PC-9 (cell line): Measurements from ENCODE around the gene LILRB3. TPM values are rescaled to one million over a fixed set of nuclear protein-coding genes. Genes with fewer than 3 reads are reported as not detected.

Experiments
- BruUV-seq: library from RNA; stranded (reverse); fragments of 400-500 nt; replicated peaks from 2 replicates; lab custom pipeline; 2021; lab: Mats Ljungman, UMichigan
- CTCF ChIA-PET: fragments of 300-600 bp; sonication (Branson Sonifier 250); formaldehyde crosslinking; loops from one replicate; lab custom pipeline; 2022; ENCODE audit warnings: antibody characterized with exemption; lab: Charles Lee
- POLR2A ChIA-PET: fragments of 300-600 bp; sonication (Branson Sonifier 250); formaldehyde crosslinking; loops from one replicate; lab custom pipeline; 2022; ENCODE audit warnings: antibody characterized with exemption; ENCODE audit not compliant: unreplicated experiment; lab: Charles Lee
- DNase-seq, 2 experiments: peaks; one replicate each; pipeline versions ENCODE4 v3.0.0 to v3.0.0-alpha.2; 2015 to 2022; ENCODE audit warnings: mixed read lengths in 1 of 2
- H2AFZ ChIP-seq: fragments of 200-600 bp; sonication (generic); 2 replicates; pipeline ENCODE4 v1.8.1; 2017; ENCODE audit warnings: antibody characterized with exemption
- H3F3A ChIP-seq: fragments of 200-600 bp; sonication (generic); 2 replicates; pipeline ENCODE4 v1.8.1; 2017; ENCODE audit warnings: antibody characterized with exemption, mild to moderate bottlenecking, low read depth; ENCODE audit not compliant: insufficient read depth
- H3K27ac ChIP-seq: fragments of 200-600 bp; sonication (generic); 2 replicates; pipeline ENCODE4 v1.6.1; 2016; ENCODE audit warnings: mixed run types
- H3K27me3 ChIP-seq: fragments of 200-600 bp; sonication (generic); 2 replicates; pipeline ENCODE4 v1.6.1; 2016; ENCODE audit warnings: low read depth, mixed run types; ENCODE audit not compliant: insufficient read depth
- H3K36me3 ChIP-seq: fragments of 200-600 bp; sonication (generic); 2 replicates; pipeline ENCODE4 v1.6.1; 2016; ENCODE audit warnings: low read depth, mixed run types
- H3K4me1 ChIP-seq: fragments of 200-600 bp; sonication (generic); replicated peaks from 2 replicates; pipeline ENCODE4 v1.6.1; 2016; ENCODE audit warnings: mixed run types; ENCODE audit not compliant: insufficient read depth
- H3K4me2 ChIP-seq: fragments of 200-600 bp; sonication (generic); 2 replicates; pipeline ENCODE4 v1.6.1; 2017; ENCODE audit warnings: mixed run types
- H3K4me3 ChIP-seq: fragments of 200-600 bp; sonication (generic); 2 replicates; pipeline ENCODE4 v1.6.1; 2016; ENCODE audit warnings: mixed run types
- H3K79me2 ChIP-seq: fragments of 200-600 bp; sonication (generic); 2 replicates; pipeline ENCODE4 v1.6.1; 2017; ENCODE audit warnings: low read depth, mixed run types
- H3K9me2 ChIP-seq: fragments of 200-600 bp; sonication (generic); 2 replicates; pipeline ENCODE4 v1.8.1; 2017; ENCODE audit warnings: mild to moderate bottlenecking; ENCODE audit not compliant: insufficient read depth
- H3K9me3 ChIP-seq: fragments of 200-600 bp; sonication (generic); 2 replicates; pipeline ENCODE4 v1.8.1; 2016; ENCODE audit warnings: low read depth; ENCODE audit not compliant: insufficient read depth
- H4K20me1 ChIP-seq: fragments of 200-600 bp; sonication (generic); 2 replicates; pipeline ENCODE4 v1.8.1; 2017; ENCODE audit not compliant: insufficient read depth
- EZH2 ChIP-seq: fragments of 200-600 bp; sonication (generic); IDR thresholded peaks from 2 replicates; pipeline ENCODE4 v1.8.0; 2017; ENCODE audit warnings: antibody characterized with exemption, low read depth
- intact Hi-C: fragments of 100-400 bp; cut with micrococcal nuclease; formaldehyde crosslinking; loops from one replicate; pipeline ENCODE4 v1.10.0; 2022; ENCODE audit not compliant: unreplicated experiment
- total RNA-seq: library from RNA; stranded (reverse); gene quantifications from 2 replicates; pipeline ENCODE4 v1.2.3, GENCODE V29; 2021
- TF ChIP-seq, protein P1 (sequence below): fragments of 200-600 bp; sonication (generic); conservative IDR thresholded peaks from 2 replicates; pipeline ENCODE4 v1.6.1; 2017; ENCODE audit warnings: mixed run types, antibody characterized with exemption, mild to moderate bottlenecking, moderate library complexity

Gene LILRB3
- total RNA-seq, 1 experiment from 2014 or later, result not detected

DNA sequence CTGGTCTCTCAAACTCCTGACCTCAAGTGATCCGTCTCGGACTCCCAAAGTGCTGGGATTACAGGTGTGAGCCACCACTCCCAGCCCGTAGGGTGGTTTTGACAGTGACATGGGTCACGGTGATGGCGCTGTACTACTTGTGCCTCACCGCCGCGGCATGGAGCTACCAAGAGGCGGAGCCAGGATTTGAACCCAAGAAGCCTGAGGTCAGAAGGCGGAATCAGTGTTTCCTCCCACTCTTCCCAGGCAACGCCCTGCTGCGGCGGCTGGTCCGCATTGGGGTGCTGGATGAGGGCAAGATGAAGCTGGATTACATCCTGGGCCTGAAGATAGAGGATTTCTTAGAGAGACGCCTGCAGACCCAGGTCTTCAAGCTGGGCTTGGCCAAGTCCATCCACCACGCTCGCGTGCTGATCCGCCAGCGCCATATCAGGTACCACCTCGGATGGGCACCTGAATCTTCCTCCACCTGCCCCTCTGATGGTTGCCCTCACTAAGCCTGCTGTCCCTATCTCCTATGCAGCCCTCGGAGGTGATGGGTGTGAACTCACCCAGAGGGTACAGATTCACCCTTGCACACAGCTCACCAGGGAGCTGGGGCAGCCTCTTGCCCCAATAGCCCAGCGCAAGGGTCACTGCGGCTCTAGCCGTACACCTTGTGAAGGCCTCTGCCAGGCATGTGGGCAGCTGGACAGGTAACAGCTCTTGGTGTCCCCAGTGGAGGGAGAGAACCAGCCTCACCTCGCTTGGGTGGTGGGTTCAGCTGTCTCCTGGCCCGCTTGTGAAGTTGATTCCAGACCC is 16.6 kb downstream of the LILRB3 start:
- peaks cover 86% of the 10 kb centered on the region for H4K20me1 ChIP-seq
- peaks cover 68% of the 10 kb centered on the region for H3K4me1 ChIP-seq
- H2AFZ ChIP-seq, result no peak overlapping the region
- peaks cover 94% of the 10 kb centered on the region for H3F3A ChIP-seq
- H3K4me3 ChIP-seq, result no peak overlapping the region
- H3K9me2 ChIP-seq, result no peaks in the 10 kb centered on the region
- H3K36me3 ChIP-seq, result peaks cover 59% of the 10 kb centered on the region
- H3K4me2 ChIP-seq, result no peak overlapping the region
- intact Hi-C loops, result no loop called here
- H3K9me3 ChIP-seq, result no peaks in the 10 kb centered on the region
- no peak overlapping the region for H3K27ac ChIP-seq
- CTCF ChIA-PET, result no interaction called here
- no peaks in the 10 kb centered on the region for H3K27me3 ChIP-seq
- BruUV-seq, result no TSS peak
- no peak for DNase-seq
- POLR2A ChIA-PET, result interaction anchor here (0.6 to 0.9 kb wide), 2 partner anchors 17 to 51 kb away, joined by 5 to 6 read pairs; partner anchors contain the start of gene MBOAT7
- TF ChIP-seq EZH2, result no peak
- TF ChIP-seq, protein P1, sequence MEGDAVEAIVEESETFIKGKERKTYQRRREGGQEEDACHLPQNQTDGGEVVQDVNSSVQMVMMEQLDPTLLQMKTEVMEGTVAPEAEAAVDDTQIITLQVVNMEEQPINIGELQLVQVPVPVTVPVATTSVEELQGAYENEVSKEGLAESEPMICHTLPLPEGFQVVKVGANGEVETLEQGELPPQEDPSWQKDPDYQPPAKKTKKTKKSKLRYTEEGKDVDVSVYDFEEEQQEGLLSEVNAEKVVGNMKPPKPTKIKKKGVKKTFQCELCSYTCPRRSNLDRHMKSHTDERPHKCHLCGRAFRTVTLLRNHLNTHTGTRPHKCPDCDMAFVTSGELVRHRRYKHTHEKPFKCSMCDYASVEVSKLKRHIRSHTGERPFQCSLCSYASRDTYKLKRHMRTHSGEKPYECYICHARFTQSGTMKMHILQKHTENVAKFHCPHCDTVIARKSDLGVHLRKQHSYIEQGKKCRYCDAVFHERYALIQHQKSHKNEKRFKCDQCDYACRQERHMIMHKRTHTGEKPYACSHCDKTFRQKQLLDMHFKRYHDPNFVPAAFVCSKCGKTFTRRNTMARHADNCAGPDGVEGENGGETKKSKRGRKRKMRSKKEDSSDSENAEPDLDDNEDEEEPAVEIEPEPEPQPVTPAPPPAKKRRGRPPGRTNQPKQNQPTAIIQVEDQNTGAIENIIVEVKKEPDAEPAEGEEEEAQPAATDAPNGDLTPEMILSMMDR, result no peak
- peaks cover 57% of the 10 kb centered on the region for H3K79me2 ChIP-seq

DNA sequence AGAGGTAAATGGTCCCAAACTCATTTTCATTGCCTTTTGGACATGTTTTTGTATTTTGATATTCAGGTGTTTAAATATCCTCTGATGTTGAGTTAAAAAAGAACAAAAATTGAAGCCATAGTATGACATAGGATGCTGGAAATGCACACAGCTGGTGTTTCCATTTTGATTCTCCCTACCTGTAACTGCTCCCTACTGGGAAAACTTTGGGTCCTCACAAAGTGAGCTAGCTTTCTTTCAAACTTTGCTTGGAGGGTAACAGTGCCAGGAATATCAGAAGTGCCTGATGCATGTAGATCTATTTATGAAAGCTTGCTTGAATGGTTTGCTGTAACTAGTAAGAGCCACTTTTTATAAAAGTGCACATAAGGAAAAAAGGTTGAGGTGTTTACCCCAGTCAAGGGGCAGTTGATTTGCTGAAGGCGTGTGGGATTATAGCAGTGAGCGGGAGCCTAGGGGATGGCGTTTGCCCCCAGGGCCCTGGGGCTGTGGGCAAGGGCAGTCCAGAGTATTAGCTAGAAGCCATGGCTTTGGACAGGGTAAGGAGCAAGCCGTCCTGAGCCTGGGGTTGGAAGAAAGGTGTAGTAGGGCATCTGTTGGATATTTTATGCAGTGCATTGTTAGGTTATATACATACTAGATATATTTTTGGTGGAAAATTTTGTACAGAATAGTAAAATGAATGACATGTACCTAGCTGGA is 17.9 kb downstream of the LILRB3 start:
- H3K27ac ChIP-seq, result 0 out of 2 replicates have a peak overlapping the region, but pooled peaks have one; percentile 0
- peaks cover 90% of the 10 kb centered on the region for H3F3A ChIP-seq
- POLR2A ChIA-PET, result interaction anchor here (0.6 kb wide), 1 partner anchor 14 kb away, joined by 4 read pairs; no protein-coding TSS in a partner anchor
- no peak for DNase-seq
- H3K4me1 ChIP-seq, result peaks cover 62% of the 10 kb centered on the region
- H3K9me2 ChIP-seq, result no peaks in the 10 kb centered on the region
- H3K4me3 ChIP-seq, result no peak overlapping the region
- peaks cover 62% of the 10 kb centered on the region for H3K79me2 ChIP-seq
- peaks cover 61% of the 10 kb centered on the region for H3K36me3 ChIP-seq
- no TSS peak for BruUV-seq
- intact Hi-C loops, result no loop called here
- no peaks in the 10 kb centered on the region for H3K9me3 ChIP-seq
- TF ChIP-seq, protein P1, result no peak
- no peak for TF ChIP-seq EZH2
- H3K4me2 ChIP-seq, result peak overlapping the region; percentile 94
- H2AFZ ChIP-seq, result no peak overlapping the region
- CTCF ChIA-PET, result no interaction called here
- peaks cover 88% of the 10 kb centered on the region for H4K20me1 ChIP-seq
- no peaks in the 10 kb centered on the region for H3K27me3 ChIP-seq

DNA sequence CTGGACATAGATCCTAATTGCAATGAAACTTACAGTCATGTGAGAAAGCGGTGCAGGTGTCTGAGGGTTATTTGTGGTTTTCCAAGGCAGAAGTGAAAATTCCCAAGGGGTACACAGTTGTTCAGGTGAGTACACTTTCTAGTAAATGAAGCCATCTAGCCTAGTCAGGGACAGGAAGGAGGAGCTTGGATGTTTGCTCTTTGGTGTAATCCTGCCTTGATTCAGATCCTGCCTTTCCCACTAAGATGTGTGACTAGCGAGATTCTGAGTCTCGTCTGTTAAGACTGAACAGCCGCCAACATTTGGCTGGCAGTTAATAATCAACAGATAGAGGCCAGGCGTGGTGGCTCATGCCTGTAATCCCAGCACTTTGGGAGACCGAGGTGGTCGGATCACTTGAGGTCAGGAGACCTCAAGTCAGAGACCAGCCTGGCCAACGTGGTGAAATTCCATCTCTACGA is 19.6 kb downstream of the LILRB3 start:
- no peaks in the 10 kb centered on the region for H3K9me2 ChIP-seq
- BruUV-seq, result no TSS peak
- no peaks in the 10 kb centered on the region for H3K9me3 ChIP-seq
- TF ChIP-seq EZH2, result no peak
- TF ChIP-seq, protein P1, result no peak
- peaks cover 62% of the 10 kb centered on the region for H3K79me2 ChIP-seq
- H2AFZ ChIP-seq, result no peak overlapping the region
- ChIA-PET POLR2A (no interaction called here), CTCF (no interaction called here)
- H4K20me1 ChIP-seq, result peaks cover 72% of the 10 kb centered on the region
- H3K27ac ChIP-seq, result peak overlapping the region; percentile 85; the same call in 1 of the 2 replicates
- peaks cover 47% of the 10 kb centered on the region for H3K4me1 ChIP-seq
- H3F3A ChIP-seq, result peaks cover 74% of the 10 kb centered on the region
- H3K4me3 ChIP-seq, result peak overlapping the region; percentile 82; the same call in 1 of the 2 replicates
- peak overlapping the region; percentile 94 for H3K4me2 ChIP-seq
- H3K36me3 ChIP-seq, result peaks cover 61% of the 10 kb centered on the region
- no peaks in the 10 kb centered on the region for H3K27me3 ChIP-seq
- intact Hi-C loops, result no loop called here
- DNase-seq, result no peak
